ENCODE measurements around the gene DAGLB.
"Not testable (repeated sequence)": the region's sequence is repeated elsewhere in the genome, so short reads cannot be mapped to it uniquely, and the experiment has no call there.

DAGLB gene

DNA sequence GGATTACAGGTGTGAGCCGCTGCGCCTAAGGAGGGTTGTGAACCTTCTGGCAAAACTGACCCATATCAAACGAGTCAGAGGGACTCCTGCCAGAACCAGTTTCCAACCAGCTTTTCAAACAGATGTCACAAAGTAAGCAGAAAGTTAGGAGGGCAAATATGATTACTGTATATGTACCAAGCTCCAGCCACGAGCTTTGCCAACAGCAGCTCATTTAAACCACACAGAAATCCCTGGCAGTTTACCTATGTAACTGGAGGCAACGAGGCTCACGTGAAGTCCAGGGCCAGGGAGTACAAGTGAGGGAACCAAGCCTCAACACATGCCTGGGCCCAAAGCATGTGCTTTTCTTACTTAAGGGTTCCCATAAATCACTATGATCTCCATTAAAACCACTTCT, 12.5 kb upstream of the DAGLB start:
- no peak for DNase-seq

DNA sequence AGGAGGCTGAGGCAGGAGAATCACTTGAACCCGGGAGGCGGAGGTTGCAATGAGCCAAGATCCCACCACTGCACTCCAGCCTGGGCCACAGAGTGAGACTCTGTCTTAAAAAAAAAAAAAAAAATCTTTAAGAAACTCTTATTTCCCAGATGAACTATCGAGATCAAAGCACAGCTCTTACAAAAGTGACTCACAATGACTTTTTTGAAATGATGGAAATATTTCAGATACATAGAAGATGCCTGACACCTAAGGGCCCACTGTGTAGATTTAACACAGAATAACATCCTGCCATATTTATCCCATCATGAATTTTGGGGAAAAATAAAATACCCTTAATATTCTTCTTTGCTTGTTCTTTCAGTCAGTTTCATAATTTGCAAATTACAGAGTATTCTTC, 10.9 kb upstream of the DAGLB start:
- not testable (repeated sequence) for DNase-seq

DNA sequence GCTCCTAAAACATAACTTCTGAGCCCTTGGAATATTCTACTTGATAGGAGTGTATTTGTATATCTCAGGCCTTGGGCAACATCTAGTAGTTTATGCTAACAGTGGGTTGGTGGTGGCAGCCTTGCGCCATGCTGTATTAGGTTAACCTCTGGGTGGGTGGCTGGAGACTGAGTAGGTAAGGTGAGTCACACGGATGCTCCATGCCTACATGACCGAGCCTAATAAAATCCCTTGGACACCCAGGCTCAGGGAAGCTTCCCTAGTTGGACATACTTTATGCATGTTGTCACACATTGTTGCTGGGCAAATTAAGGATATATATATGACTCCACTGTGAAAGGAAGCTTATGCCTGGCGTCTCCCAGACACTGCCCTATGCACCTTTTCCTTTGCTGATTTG, 6.0 kb upstream of the DAGLB start:
- DNase-seq: no peak

DNA sequence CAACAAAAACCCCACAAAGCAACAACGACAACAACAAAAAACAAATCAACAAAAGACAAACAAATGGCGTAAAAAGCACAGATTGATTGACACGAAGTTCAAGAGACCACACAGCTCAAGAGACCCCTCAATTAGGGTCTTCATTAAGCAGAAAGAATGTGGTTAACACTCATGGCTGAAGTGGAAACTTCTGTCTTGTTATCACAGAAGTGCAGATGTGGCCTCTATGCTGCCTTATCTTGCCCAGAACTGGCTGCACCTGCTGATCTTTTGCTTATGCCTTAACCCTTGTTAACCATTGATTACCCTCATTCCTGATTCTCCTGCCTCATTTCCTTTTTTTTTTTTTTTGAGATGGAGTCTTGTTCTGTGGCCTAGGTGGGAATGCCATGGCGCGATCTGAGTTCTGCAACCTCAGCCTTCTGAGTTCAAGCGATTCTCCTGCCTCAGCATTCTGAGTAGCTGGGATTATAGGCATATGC, 3.5 kb upstream of the DAGLB start:
- no peak for DNase-seq

DNA sequence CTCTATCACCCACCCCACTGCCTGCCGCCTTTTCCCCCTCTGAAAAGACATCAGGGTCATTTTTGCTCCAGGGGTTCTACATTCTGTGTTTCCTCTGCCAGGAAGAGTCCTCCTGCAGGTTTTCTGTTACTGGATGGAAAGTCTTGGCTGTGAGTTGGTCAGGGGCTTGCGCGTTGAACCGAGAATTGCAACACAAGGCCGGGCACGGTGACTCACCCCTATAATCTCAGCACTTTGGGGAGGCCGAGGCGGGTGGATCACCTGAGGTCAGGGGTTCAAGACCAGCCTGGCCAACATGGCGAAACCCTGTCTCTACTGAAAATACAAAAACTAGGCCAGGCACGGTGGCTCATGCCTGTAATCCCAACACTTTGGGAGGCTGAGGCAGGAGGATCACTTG, 2.8 kb upstream of the DAGLB start:
- not testable (repeated sequence) for DNase-seq

DNA sequence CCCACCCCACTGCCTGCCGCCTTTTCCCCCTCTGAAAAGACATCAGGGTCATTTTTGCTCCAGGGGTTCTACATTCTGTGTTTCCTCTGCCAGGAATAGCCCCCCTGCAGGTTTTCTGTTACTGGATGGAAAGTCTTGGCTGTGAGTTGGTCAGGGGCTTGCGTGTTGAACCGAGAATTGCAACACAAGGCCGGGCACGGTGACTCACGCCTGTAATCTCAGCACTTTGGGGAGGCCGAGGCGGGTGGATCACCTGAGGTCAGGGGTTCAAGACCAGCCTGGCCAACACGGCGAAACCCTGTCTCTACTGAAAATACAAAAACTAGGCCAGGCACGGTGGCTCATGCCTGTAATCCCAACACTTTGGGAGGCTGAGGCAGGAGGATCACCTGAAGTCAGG, 2.1 kb upstream of the DAGLB start:
- not testable (repeated sequence) for DNase-seq

DNA sequence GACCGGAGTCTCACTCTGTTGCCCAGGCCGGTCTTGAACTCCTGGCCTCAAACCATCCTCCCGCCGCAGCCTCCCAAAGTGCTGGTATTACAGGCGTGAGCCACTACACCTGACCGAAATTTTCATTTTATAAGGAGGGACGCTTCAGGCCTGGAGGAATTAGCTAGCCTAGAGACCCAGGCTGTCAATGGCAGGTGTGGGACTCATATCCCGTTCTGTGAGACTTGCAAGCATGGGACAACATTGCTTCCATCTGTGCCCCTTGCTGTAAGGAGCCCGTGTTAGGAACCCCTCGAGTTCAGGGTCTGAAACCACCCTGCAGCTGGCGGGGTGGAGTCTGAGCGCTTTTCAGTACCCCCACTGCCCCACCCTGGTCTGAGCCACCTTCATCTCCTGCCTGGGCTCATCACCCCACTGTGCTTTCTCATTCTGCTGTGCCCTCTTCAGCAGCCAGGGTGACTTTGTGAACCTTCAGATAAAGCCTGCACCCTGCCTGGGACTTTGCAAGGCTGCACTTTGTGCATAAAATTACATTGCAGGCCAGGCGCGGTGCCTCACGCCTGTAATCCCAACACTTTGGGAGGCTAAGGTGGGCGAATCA, 1.3 kb upstream of the DAGLB start:
- no peak for DNase-seq

DNA sequence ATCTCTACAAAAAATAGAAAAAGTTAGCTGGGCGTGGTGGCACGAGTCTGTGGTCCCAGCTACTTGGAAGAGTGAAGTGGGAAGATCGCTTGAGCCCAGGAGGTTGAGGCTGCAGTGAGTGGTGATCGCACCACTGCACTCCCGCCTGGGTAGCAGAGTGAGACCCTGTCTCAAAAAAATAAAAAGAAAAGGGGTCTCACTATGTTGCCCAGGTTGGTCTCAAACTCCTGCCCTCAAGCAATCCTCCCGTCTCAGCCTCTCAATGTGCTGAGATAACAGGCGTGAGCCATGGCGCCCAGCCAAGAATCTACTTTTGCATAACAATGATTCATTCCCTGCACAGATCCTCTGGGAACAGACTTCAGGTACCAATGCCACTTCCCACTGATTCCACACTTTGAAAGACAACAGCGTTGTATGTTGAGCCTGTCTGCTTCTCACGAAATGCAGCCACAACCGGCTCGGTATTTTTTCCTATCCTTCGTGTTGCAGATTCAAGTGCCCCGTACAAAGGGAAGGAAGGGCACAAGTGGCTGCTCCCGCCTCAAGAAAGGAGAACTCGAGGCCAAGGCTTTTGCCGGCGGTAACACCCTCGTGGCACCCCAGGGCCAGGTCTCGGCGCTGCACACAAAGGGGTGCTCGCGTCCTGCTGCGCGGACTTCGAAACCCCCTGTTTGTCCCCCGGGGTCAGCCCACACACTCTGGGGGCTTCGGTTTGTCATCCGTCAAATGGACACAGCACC, 745 bp downstream of the DAGLB start:
- peak; percentile 69 for DNase-seq

DNA sequence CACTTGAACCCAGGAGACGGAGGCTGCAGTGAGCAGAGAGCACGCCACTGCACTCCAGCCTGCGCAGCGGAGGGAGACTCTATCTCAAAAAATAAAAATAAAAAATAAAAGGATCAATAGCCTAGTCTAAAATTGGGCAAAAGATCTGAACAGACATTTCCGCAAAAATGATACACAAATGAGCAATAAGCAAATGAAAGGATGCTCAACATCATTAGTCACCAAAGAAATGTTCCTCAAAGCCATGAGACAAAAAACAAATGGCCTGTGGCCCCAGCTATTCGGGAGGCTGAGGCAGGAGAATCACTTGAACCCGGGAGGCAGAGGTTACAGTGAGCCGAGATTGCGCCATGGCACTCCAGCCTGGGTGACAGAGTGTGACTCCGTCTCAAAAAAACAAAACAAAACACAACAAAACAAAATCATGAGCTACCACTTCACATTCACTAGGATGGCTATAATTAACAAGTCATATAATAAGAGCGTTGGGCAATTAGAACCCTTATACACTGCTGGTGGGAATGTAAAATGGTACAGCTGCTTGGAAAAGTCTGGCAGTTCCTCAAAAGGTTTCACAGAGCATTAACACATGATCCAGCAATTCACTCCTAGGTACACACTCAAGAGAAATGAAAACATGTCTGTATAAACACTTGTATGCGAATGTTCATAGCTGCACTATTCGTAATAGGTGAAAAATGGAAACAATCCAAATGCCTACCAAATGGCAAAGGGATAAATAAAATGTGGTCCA, 3.1 kb downstream of the DAGLB start:
- DNase-seq: no peak

GRCh38 chr7:6443372-6443941, 4.3 kb downstream of the DAGLB start:
- no peak for DNase-seq

- DNase-seq: no peak
These were observed 5.6 kb downstream of the DAGLB start for GRCh38 chr7:6442114-6442513.

- DNase-seq: no peak
These were observed 7.4 kb downstream of the DAGLB start for GRCh38 chr7:6440381-6440780.

DNA sequence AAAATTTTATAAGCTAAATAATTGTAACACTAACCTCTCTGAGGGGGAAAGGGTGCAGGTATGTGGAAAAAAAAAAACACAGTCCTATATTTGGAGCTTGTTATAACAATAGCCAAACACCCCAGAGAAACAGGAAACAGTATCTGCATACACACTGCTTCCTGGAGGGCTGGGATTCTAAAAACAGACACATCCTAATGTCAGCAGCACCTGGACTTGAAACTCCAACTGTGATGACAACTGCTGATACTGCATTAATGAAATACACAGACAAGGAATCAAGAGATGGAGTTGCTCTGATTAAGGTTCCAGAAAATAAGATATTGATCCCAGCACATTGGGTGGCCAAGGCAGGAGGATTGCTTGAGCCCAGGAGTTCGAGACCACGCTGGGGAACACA, 9.3 kb downstream of the DAGLB start:
- DNase-seq: no peak

DNA sequence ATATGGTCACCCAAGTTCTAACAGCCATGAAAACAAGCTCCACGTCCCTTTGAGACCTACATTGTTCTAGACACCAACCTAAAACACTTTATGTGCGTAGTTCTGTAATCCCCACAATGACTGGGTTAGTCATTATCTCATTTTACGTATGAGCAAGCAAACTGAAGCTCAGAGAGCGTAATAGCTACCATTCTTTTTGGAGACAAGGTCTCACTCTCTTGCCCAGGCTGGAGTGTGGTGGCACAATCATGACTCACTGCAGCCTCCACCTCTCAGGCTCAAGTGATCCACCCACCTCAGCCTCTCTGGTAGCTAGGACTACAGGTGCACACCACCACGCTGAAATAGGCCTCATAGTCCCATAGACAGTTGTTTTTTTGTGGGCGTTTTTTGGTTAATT, 10.5 kb downstream of the DAGLB start:
- DNase-seq: no peak

- DNase-seq: no peak
These were observed 11.4 kb downstream of the DAGLB start for GRCh38 chr7:6436385-6436685.

DNA sequence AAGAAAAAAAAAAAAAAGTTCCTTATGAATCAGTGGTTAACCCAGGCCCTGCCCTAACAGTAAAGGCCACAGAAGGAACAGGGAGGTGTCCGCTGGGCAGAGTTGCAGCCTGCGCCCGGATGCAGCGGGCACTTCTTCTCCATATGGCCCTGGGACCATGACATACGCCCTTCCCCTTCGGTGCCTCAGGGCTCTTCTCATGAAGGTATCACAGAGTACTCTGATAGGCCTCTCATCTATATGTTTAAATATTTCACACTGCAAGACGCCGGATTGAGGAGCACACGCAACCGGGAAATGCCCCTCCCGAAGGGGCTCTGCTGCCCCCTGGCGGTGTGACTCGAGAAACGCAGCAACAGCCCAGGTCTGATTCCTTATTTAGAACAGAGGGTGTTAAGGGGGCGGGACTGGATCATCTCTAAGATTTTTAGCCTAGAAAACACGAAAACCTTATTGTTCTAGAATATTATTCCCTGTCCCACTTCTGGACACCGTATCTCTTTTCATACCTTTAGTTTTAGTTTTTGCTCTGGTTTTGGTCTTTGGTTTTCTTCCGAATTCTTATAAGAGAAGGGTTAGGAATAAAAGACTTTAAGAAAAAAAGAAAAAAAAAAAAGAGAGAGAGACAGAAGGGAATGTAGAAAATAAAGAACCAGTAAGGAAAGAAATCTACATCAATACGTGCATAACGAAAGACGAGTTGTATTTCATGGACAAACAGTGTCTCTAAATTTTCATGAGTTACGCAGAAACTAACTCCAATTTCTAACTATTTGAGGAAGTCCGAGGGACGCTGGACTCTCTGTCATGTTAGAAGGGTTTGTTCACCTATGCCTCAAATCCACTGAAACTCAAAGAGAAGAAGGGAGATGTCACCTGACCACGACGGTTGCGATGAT, 12.0 kb downstream of the DAGLB start:
- peak; percentile 97 for DNase-seq

DNA sequence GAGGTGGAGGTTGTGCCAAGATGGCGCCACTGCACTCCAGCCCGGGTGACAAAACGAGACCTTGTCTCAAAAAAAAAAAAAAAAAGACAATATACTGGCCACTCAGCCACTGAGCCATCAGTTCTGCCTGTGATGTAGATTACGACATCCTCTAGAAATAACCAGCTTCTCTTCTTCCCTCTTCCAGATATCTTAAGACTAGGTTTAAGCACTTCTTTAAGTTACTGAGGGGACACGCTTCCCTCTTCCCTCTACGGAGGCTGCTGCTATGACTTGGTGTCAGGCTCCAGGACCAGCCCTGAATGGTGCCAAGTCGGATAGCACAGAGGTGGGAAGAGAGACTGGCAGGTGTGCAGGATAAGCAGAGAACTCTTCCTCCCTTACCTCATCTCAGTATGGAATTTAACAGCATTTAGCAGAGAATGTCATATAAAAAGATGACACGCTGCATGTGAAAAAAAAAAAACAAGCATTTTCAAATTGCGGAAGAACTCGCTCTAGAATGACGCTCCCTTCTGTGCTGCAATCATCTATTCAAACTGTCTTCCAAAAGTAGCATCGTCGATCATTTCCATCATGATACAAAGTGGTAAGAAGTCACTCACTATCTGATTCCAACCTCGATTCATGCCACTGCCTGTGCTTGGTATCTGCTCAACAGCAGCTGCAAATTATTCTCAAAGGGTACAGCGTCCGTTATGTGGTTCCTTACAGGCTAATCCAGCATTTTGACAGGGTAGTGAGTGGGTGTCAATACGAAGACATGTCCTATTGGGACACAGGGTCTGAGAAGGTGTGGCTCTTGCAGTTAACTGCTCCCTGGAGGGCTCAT, 13.8 kb downstream of the DAGLB start:
- no peak for DNase-seq

DNA sequence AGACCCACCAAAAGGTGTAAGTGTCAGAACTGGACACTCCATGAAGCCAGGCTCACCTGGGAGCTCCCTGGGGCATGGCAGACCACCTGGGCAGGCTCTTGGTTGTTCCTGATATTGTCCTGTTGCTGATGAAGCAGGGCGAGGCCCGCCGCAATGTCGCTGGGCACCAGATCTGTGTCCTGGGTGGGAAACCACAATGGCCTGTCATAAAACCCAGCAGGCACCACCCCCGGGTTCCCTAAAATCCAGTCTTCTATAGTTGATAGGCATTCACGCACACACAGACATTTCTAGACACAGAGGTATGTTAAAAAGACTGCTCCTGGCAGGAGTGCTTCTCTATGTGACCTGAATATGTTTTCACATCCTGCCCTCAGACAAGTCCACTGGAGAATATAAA, 15.0 kb downstream of the DAGLB start:
- no peak for DNase-seq

GRCh38 chr7:6430974-6431373, 16.8 kb downstream of the DAGLB start:
- DNase-seq: no peak

- no peak for DNase-seq
These were observed 17.3 kb downstream of the DAGLB start for GRCh38 chr7:6430271-6430940.

- DNase-seq: no peak
These were observed 21.8 kb downstream of the DAGLB start for GRCh38 chr7:6425948-6426347.
